DMS79 (cell line): Measurements from ENCODE around the gene OCIAD1.

ENCODE experiments used
- DNase-seq: peaks from one replicate; lab custom pipeline; 2025; lab: John Stamatoyannopoulos, UW

The OCIAD1 gene

DNA sequence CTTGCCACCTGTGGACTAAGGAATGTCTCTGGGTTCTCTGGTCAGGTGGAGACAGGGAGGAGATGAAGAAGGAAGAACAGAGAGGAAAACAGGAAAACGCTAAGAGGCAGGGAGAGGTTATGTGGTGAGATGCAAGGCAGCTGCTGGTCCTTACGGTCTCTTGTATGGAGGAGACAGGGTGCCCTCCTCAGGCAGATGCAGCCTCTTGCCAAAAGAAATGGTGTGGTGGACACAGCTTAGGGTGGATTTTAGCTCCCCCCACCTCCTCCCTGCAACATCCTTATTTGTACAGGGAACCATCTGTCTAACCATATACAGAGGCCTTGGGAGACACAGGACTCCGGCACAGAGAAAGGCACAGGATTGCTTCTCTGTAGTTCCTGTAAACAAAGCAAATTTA, 66.0 kb downstream of the OCIAD1 start:
- no peak for DNase-seq

DNA sequence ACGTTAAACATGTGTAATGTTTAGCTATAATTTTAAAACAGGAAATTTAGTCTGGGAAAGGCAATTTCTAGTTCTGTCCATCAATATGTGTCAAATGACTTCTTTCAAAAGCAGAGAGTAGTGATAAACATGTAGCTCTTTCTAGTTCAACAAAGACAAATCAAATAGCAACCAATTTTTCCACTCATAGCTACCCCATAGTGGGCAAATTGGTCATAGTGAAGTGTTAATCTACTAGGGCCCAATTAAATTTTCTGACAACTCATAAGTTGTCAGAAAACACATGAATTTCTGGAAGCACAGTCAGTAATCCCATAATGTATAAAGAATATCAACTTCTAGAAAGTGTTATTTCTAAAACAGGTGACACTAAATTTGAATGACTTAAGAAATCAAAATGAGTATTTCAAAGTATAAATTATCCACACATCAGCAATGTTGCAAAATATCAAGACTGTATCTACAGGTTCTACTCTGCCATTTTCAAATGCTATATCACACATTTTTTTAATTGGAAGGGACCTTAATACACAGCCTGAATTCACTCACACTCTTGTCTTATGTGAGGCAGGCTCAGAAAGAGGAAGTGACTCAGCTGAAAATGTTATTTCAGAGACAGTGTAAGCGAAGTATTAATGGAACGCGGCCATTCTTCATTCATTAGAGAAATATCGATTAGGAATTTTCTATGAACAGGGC, 68.0 kb downstream of the OCIAD1 start:
- DNase-seq = no peak

GRCh38 chr4:48899432-48899749, 68.5 kb downstream of the OCIAD1 start:
- DNase-seq = no peak

DNA sequence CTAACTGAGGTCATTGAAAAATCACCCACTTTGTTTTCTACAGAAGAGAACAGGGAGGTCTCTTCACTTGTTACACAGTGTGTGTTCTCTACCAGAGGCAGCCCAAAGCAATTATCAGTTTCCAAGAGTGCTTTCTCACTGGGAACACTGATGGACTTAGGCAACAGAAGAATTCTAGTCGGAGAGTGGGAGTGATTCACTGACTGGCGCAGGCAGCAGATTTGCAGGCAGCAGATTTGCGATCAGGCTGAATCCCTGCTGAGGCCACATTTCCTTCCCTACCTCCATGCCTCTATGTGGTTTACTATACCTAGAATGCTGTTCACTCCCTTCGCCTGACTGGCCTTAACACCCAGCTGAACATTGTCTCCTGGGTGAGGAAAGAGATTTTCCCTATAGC, 69.1 kb downstream of the OCIAD1 start:
- DNase-seq = no peak

DNA sequence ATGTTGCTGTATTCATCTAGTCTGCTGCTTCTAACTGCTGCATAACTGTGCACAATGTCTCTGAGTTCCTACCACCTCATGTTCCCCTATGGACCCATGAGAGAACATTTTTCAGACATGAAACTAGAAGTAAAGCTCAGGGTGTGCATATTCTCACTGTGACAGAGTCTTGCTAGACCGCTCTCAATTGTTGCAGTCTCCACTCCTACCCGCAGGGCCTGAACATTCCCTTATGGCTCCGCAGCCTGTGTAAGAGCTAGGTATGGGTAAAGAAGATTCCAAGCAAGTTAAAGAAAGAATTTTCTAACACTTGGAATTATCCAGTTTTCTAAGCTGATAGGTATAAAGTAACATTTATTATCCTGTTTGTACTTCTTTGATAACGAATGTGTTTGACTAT, 70.3 kb downstream of the OCIAD1 start:
- DNase-seq = no peak

DNA sequence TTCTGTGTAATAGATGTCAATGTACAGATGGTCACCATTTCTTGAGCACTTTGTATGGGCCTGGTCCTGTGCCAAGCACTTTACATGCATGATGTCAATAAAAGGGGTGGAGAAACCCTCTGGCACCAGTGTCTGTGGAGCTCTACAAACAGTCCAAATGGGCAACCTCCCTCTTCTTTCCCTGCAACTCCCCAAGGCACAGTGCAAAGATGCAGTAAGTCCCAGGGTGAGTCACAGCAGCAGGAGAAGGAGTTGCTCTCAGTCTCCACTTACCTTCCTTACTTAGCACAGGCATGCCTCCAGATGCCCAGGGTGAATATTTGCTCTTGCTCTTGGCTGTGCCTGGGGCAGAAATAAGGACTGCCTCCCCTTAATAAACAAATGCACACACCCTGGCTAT, 71.4 kb downstream of the OCIAD1 start:
- DNase-seq = peak; percentile 43

GRCh38 chr4:48904101-48904500, 73.2 kb downstream of the OCIAD1 start:
- DNase-seq = no peak

GRCh38 chr4:48904541-48905142, 73.8 kb downstream of the OCIAD1 start:
- no peak for DNase-seq

DNA sequence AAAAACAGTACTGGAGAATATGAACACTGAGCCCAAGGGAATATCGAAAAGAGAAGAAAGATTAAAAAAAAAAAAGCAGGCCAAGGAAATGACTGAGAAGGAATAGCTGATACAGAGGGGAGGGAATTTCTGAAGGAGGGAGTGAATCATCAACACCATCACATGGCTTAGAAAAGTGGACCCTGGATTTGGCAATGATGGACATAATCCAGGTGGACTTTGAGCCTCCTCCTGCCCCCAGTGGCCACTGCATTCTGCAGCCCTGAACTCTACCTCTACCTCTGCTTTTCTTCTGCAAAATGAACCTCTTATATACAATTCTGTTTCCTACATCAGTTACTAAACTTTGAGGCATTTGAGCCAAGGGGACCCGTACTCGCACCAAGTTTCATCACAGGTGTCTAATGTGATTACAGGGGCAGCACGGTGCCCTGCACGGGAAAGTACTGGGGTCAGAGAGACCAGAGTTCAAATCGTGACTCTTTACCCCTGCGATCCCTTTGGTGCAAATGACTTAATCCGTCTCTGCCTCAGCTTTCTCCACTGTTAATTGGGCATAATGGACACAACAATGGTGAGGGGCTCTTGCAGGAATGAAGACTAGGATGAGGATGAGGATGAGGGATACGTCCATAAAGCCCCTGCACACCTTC, 74.6 kb downstream of the OCIAD1 start:
- DNase-seq = no peak

- DNase-seq = peak; percentile 88
Observed at GRCh38 chr4:48906206-48907173, 75.6 kb downstream of the OCIAD1 start, which contains the start of gene OCIAD2. Gene OCIAD2, minus strand, starts transcription at chr4:48906774. Its CDS starts 2,225 bp downstream, at chr4:48904549.

DNA sequence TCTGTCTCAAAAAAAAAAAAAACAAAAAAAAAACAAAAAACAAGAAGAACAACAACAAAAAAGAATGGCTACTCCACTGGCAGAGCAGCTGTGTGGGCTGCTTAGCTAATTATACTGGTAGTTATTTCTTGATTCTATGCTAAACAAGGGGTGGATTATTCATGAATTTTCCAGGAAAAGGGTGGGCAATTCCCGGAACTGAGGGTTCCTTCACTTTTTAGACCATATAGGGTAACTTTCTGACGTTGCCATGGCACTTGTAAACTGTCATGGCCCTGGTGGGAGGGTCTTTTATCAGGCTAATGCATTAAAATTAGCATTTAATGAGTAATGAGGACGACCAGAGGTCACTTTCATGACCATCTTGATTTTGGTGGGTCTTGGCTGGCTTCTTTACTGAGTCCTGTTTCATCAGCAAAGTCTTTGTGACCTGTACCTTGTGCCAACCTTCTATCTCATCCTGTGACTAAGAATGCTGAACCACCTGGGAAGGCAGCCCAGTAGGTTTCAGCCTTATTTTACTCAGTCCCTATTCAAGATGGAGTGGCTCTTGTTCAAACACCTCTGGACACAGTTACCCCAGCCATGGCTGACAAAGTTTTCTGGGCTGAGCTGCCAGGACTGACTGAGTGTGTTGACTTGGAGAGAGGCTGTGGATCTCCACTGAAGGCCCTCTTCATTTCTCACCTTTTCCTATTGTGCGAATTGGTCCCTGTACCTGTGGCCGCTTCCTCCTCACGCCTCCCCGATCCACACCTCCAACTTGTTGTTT, 77.0 kb downstream of the OCIAD1 start:
- DNase-seq = no peak

DNA sequence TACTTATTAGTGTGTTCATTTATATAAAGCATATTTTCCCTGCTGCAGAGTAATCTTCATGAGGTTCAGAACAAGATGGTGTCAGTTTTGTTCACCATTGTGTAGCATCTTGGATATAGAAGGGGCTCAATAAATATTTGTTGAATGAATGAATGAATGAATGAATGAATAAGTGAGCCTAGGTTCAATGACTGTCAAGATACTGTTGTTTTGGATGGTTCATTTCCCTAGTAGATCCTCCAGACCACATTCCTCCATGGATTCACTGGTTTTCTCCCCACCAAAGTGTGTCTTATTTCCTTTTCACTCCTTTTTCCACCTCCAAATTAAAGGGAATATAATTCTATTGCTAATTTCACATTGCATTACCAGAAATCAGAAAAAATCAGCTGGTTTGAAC, 77.8 kb downstream of the OCIAD1 start:
- DNase-seq = no peak

- no peak for DNase-seq
Observed at GRCh38 chr4:48909697-48910096, 78.8 kb downstream of the OCIAD1 start.

DNA sequence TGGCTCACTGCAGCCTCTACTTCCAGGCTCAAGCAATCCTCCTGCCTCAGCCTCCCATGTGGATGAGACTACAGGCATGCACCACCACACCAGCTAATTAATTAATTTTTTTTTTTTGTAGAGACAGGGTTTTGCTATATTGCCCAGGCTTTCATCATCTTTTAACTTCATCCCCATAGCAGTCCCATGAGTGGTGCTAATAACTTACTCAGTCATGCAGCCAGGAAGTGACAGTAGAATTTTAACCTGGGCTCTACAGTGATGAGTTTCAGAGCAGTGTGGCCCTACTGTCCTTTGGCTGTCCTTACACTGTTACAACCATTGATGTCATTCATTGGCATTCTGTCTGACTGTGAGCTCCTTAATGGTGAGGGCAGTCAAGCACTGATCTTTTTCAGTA, 79.6 kb downstream of the OCIAD1 start:
- DNase-seq = no peak
